ENCODE measurements around the gene GCSH. TPM values are rescaled to one million over a fixed set of nuclear protein-coding genes. Genes with fewer than 3 reads are reported as not detected.

Gene GCSH
- total RNA-seq, 1 donor from 2014 or later, result 22.7 TPM

DNA sequence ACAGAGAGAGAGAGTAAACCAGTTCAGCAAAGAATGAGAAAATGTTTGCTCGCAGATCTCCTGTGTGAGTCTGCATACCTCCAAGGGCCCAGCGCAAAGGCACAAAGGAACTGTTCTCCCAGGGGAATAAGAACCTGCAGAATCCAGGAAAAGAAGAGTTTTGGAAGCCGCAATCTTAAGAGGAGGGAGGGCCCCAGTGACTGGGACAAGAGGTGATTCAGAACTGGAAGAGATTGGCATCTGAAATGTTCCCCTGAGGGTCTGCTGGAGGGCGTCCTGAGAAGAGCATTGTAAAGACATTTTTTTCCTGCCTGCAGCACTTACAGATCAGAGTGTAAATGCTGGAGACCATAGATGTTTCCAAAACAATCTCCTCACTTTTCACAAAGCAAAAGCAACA, 54.5 kb downstream of the GCSH start:
- ATAC-seq, result no peak

DNA sequence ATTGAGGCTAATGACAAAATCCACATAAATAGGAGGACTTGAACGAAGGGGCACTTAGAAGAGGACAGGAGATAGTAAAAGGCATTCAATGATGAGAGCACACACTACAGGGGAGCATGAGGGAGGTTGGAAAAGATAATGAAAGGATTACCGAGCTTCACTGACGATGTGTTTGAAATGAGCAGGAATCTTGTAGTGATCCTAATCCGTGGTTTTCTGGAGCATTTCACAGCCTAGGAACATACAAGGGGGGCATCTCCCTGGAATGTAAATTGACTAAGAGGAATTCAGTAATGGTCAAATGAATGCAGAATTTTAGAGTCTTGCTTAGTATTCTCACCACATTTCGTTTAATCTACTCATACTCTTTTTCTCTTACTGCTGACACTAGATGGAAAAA, 55.4 kb downstream of the GCSH start:
- no peak for ATAC-seq

DNA sequence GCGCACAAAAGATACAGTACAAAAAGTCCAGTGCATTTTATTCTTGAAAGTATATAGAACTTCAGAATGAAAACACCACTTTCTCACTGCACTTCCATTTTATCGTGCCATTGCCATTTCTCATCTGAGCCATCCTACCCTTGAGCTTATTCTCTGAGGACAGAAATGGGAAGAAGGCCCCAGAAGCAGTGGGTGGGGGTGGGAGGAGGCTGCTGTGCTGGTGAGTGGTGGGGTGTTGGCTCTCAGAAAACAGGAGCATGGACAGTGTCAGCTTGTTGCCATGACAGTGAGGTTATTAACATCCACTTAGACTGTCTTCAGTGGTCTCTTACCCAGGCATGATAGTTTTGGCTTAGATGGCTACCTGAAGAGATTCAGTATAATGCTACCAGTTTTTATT, 56.1 kb downstream of the GCSH start:
- no peak for ATAC-seq

DNA sequence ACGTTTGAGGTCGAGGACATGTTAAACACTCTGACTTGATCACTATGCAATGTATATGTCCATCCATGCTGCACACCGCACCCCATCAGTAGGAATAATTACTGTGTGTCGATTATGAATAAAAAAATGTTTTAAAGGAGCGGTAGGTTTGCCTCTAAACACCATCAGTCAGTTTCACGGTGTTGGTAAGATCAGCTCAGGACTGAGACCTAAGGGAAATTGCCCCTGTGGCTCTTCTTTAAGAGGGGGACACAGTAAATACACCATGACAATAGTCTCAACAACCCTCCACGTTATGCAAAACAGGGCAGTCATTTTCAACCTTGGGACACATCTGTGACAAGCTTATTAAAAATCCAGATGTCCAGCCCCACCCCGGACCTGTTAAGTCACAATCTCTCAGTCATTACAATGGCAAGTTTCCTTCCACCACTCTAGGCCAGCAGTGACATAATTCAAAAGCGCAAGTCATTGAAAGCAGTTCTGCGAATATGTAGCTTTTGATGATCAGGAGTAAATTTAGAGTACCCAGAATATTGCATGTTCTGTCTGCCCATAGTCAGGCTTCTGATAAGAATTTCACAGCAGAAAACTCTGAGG, 59.3 kb downstream of the GCSH start:
- ATAC-seq, result peak; percentile 80

DNA sequence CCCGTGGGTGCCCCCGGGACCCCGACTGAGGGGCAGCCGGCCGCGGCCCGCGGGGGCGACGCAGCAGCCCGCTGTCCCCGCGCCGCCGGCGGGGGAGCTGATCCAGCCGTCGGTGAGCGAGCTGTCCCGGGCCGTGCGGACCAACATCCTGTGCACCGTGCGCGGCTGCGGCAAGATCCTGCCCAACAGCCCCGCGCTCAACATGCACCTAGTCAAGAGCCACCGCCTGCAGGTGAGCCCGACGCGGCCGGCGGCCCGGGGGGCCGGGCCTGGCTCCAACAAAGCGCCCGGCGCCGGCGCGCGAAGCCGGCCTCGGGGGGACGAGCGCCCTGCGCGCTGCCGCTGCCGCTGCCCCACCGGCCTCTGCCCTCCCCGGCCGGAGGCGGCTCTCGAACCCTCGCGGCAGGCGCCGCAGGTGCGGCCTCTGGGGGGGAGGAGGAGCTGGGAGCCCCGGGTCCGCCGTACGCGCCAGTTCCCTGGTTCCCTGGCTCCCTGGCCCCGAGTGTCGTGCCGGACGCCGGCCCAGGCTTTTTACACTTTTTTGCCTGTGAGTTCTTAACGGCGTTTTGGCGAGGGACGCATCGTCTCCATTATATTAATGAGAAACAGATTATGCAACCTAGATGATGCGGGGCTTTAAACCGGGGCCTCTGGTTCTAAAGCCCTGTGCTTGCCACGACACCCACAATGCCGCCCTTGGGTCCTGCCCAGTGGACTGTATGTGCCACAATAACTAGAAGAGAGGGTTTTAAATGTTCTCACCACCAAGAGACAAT, 60.0 kb downstream of the GCSH start:
- peak; percentile 36 for ATAC-seq

DNA sequence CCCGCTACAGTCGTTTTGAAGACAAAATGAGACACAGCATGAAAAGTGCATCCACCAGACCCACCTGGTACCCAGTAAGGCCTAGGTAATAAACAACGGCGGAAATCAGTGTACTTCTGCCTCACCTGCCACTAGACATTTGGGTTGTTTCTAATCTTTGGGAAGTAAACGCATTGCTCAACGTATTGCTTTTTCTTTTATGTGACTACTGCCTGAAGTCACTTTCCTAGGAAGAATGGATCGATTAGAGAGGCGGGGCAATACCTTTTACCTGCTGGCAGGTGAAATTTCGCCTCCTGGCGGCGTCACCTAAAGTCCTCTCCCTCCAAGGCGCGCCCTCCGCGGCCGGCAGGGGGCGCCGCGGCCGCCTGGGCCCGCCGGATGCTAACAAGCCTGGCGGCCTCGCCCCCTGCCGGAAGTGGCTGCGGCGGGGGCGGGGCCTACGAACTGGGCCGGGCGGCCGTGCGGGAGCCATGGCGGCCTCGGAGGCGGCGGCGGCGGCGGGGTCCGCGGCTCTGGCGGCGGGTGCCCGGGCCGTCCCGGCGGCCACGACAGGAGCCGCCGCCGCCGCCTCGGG, 60.7 kb downstream of the GCSH start, which contains the start of gene ATMIN:
ATMIN (plus strand) TSS at position 445 of the 577 bp plus-strand sequence; CDS start at position 474, 29 bp downstream.
- peak; percentile 96 for ATAC-seq

Other genes starting within 250 kb of the GCSH start
- gene CMC2, start 89.5 kb downstream of the GCSH start, total RNA-seq, result 36.3 TPM
- 17.6 TPM for gene CENPN, start 89.2 kb downstream of the GCSH start, total RNA-seq
- gene ATMIN, start 60.6 kb downstream of the GCSH start, total RNA-seq, result 30.1 TPM
- not detected for gene C16orf46, start 19.2 kb downstream of the GCSH start, total RNA-seq
- 0.32 TPM for gene BCO1, start 142.3 kb upstream of the GCSH start, total RNA-seq
- 19.9 TPM for gene GAN, start 218.6 kb upstream of the GCSH start, total RNA-seq

Measured in esophagus mucosa (tissue), 1 donor.